ENCODE data around the gene EEFSEC. TPM values are rescaled to one million over a fixed set of nuclear protein-coding genes. Genes with fewer than 3 reads are reported as not detected.

EEFSEC gene
- total RNA-seq, 3 donors from 2014 or later, result 20.2 to 23.9 (median 21.9) TPM

DNA sequence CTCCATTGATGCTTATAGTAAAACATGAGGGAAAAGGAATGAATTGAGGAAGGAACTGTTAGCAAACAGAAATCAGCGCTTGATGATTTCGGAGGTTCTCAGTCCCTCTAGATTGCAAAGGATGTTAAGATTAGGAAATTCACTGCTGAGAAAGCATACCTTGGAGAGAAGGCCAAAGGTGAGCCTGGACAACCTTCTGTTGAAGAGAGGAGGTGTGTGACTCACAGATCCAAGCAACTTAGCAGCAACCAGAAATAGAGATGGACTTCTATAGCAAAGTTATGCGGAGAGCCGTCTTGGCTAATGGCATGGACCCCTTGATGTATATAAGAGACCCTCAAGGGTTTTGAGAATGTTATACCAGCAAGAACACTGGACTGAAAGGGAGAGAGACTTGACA is 114.3 kb downstream of the EEFSEC start:
- DNase-seq (no peak), ATAC-seq (no peak)
- H3K36me3 Mint-ChIP-seq (ENCODE audit: insufficient read depth), result peaks cover 35% of the 10 kb centered on the region
- no peaks in the 10 kb centered on the region for H3K9me3 Mint-ChIP-seq
- no peaks in the 10 kb centered on the region for H3K27me3 Mint-ChIP-seq (ENCODE audit: low read depth)
- H3K4me3 Mint-ChIP-seq, result no peak overlapping the region
- no peaks in the 10 kb centered on the region for H3K4me1 Mint-ChIP-seq (ENCODE audit: low read depth)

- Mint-ChIP-seq H3K9me3 (no peaks in the 10 kb centered on the region), H3K4me1 (ENCODE audit: low read depth) (no peaks in the 10 kb centered on the region), H3K36me3 (ENCODE audit: insufficient read depth) (peaks cover 28% of the 10 kb centered on the region), H3K27me3 (ENCODE audit: low read depth) (no peaks in the 10 kb centered on the region), H3K4me3 (no peak overlapping the region)
- ATAC-seq, result no peak
- no peak for DNase-seq
Measured at GRCh38 chr3:128269006-128269775, 115.9 kb downstream of the EEFSEC start.

- no peak overlapping the region for H3K4me3 Mint-ChIP-seq
- H3K4me1 Mint-ChIP-seq (ENCODE audit: low read depth), result no peaks in the 10 kb centered on the region
- peaks cover 26% of the 10 kb centered on the region for H3K36me3 Mint-ChIP-seq (ENCODE audit: insufficient read depth)
- H3K9me3 Mint-ChIP-seq, result no peaks in the 10 kb centered on the region
- DNase-seq (no peak), ATAC-seq (no peak)
- no peaks in the 10 kb centered on the region for H3K27me3 Mint-ChIP-seq (ENCODE audit: low read depth)
Measured at GRCh38 chr3:128269796-128270195, 116.5 kb downstream of the EEFSEC start.

- DNase-seq (no peak), ATAC-seq (no peak)
- Mint-ChIP-seq H3K27me3 (ENCODE audit: low read depth) (no peaks in the 10 kb centered on the region), H3K9me3 (no peaks in the 10 kb centered on the region), H3K36me3 (ENCODE audit: insufficient read depth) (peaks cover 26% of the 10 kb centered on the region), H3K4me1 (ENCODE audit: low read depth) (no peaks in the 10 kb centered on the region), H3K4me3 (no peak overlapping the region)
Measured at GRCh38 chr3:128270559-128271492, 117.5 kb downstream of the EEFSEC start.

DNA sequence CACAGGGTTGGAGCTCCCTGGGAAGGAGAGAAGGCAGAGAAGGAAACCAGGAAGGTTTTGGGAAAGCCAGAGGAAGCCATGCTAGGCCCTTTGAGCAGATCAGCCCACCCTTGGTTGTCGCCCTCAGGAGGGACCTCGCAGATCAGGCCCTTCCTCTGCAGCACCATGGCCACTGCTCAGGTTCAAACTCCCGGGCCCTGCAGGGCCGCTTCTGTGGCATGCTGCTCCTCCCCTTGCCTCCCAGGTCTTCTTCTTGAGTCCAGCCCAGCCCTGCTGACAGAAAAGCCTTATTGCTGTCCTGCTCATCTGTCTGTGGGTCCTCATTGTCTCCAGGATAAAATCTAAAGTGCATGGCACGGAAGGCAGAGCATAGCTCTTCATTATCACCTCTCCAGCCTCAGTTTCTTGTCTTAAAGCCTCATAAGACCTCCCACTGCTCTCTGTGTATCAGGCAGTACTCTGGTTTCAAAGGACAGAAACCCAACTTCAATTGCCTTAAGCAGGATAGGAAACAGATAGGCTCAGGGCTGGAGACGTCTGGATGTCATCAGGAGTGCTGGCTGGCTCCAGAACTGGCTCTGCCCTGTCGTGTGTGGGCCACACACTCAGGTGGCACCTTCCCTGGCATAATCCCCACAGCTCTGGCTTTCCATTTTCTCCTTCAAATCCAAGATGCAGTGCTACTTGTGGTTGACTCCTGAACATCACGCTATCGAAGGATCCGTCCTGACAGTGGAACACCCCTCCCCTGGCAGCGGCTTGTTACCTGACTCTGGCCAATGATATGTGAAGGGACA is 118.5 kb downstream of the EEFSEC start:
- Mint-ChIP-seq H3K4me3 (no peak overlapping the region), H3K4me1 (ENCODE audit: low read depth) (no peaks in the 10 kb centered on the region), H3K9me3 (no peaks in the 10 kb centered on the region), H3K27me3 (ENCODE audit: low read depth) (no peaks in the 10 kb centered on the region), H3K36me3 (ENCODE audit: insufficient read depth) (peaks cover 24% of the 10 kb centered on the region)
- ATAC-seq, result no peak
- DNase-seq, result no peak

DNA sequence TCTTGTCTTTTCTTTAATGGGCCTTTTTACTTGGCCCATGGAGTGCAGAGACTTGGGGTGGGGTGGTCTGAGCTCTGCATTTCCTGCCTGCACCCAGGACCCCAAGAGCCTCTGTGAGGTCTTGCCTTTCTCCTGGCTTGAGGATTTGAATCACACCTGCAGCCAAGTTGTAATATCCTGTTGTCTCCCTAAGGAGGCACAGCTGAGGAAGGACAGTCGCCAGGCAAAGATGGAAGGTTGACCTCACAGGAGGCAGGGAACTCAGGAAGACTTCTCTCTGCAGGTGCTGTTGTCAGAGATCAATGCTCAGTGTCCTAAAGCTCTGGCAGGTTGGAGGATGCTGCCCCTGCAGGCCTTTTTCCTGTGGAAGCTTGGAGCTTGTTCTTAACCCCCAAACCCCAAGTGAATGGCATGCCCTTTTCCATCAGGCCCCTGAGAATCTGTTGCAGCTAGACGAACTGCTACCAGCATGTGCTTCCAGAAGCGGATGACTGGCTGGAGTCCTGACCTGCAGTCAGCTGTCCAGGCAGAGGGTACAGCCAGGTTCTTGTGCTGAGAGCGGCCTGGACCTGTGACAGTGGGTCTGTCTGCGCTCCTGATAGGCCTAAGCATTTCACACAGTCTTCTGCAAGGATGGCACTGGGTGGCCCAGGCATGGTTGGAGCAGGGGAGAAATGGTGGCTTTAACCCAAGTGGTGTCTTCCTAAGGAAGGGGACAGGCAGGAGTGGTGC is 120.0 kb downstream of the EEFSEC start:
- no peaks in the 10 kb centered on the region for H3K4me1 Mint-ChIP-seq (ENCODE audit: low read depth)
- H3K4me3 Mint-ChIP-seq, result no peak overlapping the region
- ATAC-seq (no peak), DNase-seq (no peak)
- no peaks in the 10 kb centered on the region for H3K9me3 Mint-ChIP-seq
- H3K36me3 Mint-ChIP-seq (ENCODE audit: insufficient read depth), result peaks cover 13% of the 10 kb centered on the region
- no peaks in the 10 kb centered on the region for H3K27me3 Mint-ChIP-seq (ENCODE audit: low read depth)

GRCh38 chr3:128273841-128274573 is 120.7 kb downstream of the EEFSEC start:
- H3K36me3 Mint-ChIP-seq (ENCODE audit: insufficient read depth), result peaks cover 11% of the 10 kb centered on the region
- no peak overlapping the region for H3K4me3 Mint-ChIP-seq
- H3K9me3 Mint-ChIP-seq, result no peaks in the 10 kb centered on the region
- H3K27me3 Mint-ChIP-seq (ENCODE audit: low read depth), result no peaks in the 10 kb centered on the region
- H3K4me1 Mint-ChIP-seq (ENCODE audit: low read depth), result no peaks in the 10 kb centered on the region
- no peak for ATAC-seq
- no peak for DNase-seq

- Mint-ChIP-seq H3K4me1 (ENCODE audit: low read depth) (no peaks in the 10 kb centered on the region), H3K9me3 (no peaks in the 10 kb centered on the region), H3K36me3 (ENCODE audit: insufficient read depth) (peaks cover 9% of the 10 kb centered on the region), H3K4me3 (no peak overlapping the region), H3K27me3 (ENCODE audit: low read depth) (no peaks in the 10 kb centered on the region)
- DNase-seq, result no peak
- no peak for ATAC-seq
Measured at GRCh38 chr3:128274837-128275236, 121.6 kb downstream of the EEFSEC start.

DNA sequence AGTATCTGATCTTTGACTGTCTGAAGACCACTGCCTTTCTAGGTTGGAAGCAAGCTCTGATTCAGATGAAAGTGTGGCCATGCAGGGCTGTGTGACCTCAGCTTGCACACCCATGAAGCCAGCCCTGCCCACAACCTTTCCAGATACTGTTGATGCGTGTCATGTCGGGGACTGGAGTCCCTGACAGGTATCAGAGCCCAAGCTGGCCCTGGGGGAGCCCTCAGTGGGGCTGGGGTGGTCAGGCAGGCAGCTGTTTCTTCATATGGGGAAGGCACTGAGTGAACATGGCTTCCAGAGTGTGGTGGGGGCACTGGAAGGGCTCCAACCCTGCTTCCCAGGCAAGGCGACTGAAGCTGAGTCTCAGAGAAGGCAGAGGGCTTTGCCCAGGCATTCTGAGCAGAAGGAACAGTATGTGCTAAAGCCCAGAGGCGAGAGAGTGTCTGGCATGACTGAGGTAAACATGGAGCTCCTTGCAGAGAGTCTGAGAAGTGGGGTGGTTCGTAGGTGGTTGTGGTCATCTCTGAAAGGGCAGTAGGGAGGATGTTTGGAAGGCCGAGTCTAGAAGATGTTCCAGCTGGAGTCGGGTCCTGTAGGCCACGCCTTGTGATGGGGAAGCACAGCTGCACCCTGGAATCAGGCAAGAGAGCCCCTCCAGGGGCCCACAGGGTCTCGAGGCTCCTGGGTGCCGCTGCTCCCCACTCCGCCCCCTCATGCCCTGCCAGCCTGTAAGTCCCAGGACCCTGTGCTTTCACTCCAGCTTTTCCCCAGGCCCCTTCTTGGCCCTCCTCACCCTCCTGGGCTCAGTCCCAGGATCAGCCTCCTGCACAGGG is 122.2 kb downstream of the EEFSEC start:
- H3K4me1 Mint-ChIP-seq (ENCODE audit: low read depth), result no peaks in the 10 kb centered on the region
- H3K9me3 Mint-ChIP-seq, result no peaks in the 10 kb centered on the region
- H3K4me3 Mint-ChIP-seq, result no peak overlapping the region
- H3K27me3 Mint-ChIP-seq (ENCODE audit: low read depth), result no peaks in the 10 kb centered on the region
- H3K36me3 Mint-ChIP-seq (ENCODE audit: insufficient read depth), result peaks cover 6% of the 10 kb centered on the region
- ATAC-seq, result no peak
- no peak for DNase-seq

DNA sequence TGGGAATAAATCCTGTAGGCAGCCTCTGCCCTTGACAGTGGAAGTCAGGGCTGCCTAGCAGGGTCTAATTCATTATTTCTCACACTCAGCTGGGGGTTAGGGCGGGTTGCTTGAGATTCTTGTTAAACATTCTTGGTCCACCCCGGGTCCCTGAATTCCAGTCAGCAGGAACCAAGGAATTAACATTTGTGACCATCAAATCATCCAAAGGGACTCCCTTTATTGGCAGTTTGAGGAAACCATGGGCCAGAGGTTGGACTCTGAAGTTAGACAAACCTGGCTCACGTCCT is 122.8 kb downstream of the EEFSEC start:
- Mint-ChIP-seq H3K4me3 (no peak overlapping the region), H3K36me3 (ENCODE audit: insufficient read depth) (peaks cover 3% of the 10 kb centered on the region), H3K27me3 (ENCODE audit: low read depth) (no peaks in the 10 kb centered on the region), H3K9me3 (no peaks in the 10 kb centered on the region), H3K4me1 (ENCODE audit: low read depth) (no peaks in the 10 kb centered on the region)
- DNase-seq (no peak), ATAC-seq (no peak)

GRCh38 chr3:128276577-128277183 is 123.4 kb downstream of the EEFSEC start:
- no peaks in the 10 kb centered on the region for H3K9me3 Mint-ChIP-seq
- no peak overlapping the region for H3K4me3 Mint-ChIP-seq
- H3K27me3 Mint-ChIP-seq (ENCODE audit: low read depth), result no peaks in the 10 kb centered on the region
- DNase-seq (no peak), ATAC-seq (no peak)
- peaks cover 3% of the 10 kb centered on the region for H3K36me3 Mint-ChIP-seq (ENCODE audit: insufficient read depth)
- H3K4me1 Mint-ChIP-seq (ENCODE audit: low read depth), result no peaks in the 10 kb centered on the region

GRCh38 chr3:128277378-128278069 is 124.2 kb downstream of the EEFSEC start:
- Mint-ChIP-seq H3K4me3 (no peak overlapping the region), H3K9me3 (no peaks in the 10 kb centered on the region), H3K27me3 (ENCODE audit: low read depth) (no peaks in the 10 kb centered on the region), H3K4me1 (ENCODE audit: low read depth) (no peaks in the 10 kb centered on the region), H3K36me3 (ENCODE audit: insufficient read depth) (peaks cover 7% of the 10 kb centered on the region)
- DNase-seq (no peak), ATAC-seq (no peak)

Data from activated T-cell treated with anti-CD3 and anti-CD28 coated beads, Interleukin-2, amount 50 U/mL, for 4 hours (primary cell).